NOMO-1 (cell line): ENCODE results near the gene TAS1R1.

Source experiments
- DNase-seq, 2 experiments: peaks; one replicate each; lab custom pipeline; 2025; ENCODE audit not compliant: unreplicated experiment in 2 of 2; lab: John Stamatoyannopoulos, UW

The TAS1R1 gene

GRCh38 chr1:6627031-6627430, 71.9 kb downstream of the TAS1R1 start:
- no peak for DNase-seq

DNA sequence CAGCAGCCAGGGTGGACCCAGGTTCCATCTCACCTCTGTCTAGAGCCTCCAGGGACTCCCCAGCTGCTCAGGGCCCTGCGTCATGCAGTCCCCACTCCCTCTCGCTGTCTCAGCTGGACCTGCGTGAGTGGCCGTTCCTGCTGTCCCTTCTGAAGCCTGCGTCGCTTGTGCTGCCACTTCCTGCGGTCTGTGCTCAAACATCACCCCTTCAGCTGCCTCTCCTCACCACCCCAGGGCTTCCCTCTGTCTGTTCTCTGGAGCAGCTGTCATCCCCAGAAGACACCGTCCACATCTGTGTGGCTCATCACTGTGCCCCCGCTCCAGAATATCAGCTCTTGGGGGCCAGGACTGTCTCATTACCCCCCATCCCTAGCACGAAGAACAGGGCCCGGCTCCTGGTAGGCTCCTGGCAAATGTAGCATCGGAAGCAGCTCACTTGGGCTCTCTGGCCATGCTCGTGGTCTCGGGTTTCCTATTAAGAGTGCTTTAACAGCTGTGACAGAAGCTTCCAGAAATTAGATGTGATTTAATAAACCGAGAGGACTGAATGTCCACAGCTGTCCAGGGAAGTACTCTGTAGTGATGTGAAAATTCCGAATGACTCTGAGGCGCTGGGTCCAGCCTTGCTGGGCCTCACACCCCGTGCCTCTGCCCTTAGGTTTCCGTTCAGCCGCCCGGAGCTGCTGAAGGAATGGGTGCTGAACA, 72.9 kb downstream of the TAS1R1 start:
- no peak for DNase-seq

DNA sequence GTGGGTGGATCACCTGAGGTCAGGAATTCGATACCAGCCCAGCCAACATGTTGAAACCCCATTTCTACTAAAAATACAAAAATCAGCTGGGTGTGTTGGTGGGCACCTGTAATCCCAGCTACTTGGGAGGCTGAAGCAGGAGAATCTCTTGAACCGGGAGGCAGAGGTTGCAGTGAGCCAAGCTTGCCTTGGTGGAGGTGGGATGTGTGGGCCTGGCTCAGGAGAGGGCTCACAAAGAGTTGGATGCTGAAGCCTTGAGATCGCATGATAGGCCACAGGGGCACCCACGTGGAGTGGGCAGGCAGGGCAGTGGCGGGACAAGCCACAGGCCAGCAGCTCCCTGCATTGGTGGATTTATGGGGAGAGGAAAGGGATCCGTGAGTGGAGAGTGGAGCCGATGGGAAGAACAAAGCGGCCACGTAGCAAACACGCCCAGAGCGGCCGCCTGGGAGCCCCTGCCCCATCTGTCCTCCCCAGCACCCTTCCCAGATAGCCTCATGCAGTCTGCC, 73.9 kb downstream of the TAS1R1 start:
- DNase-seq, result no peak
